ENCODE results near the gene BCL2L15. TPM values are rescaled to one million over a fixed set of nuclear protein-coding genes. Genes with fewer than 3 reads are reported as not detected.

BCL2L15 gene
- total RNA-seq, 1 donor from 2014 or later = 1.0 TPM

DNA sequence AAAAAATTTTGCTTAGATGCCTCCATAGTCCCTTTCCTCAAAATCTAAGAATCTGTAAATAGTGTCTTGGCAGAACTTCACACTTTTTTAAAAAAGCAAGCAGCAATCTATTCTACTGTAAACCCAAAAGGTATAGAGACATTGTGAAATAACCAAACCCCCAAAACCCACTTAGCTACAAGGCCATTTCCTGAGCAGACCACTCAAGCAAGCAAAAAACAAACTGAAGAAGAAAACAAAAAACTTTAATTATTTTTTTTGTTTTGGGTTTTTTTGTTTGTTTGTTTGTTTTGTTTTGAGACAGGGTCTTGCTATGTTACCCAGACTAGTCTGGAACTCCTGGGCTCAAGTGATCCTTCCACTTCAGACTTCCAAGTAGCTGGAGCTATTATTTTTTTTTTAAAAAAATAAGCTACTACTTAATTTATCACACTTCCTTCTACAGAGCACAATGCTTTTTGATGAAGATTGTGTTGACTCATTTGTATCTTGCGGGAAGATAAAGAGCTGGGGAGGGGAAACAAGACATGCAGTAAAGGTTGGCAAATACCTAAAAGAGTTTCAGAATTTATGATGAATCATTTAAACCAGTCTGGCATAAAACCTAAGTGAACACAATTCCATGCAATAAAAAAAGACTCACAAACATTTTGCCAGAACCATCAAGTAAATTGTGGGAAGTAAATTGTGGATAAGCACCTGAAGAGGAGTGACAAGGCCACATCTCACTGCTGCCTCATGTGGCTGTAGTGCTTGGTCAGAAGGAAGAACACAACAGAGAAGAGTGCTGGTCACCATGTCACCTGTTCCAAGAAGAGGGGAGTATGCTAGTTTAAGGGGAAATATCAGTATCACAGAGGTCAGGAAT, 13.1 kb downstream of the BCL2L15 start:
- DNase-seq = peak; percentile 70
- Mint-ChIP-seq H3K36me3 (ENCODE audit: low read depth) (peaks cover 12% of the 10 kb centered on the region), H3K4me3 (peak overlapping the region; percentile 59), H3K27ac (peak overlapping the region; percentile 87), H3K9me3 (no peaks in the 10 kb centered on the region), H3K4me1 (peaks cover 54% of the 10 kb centered on the region), H3K27me3 (peaks cover 2% of the 10 kb centered on the region)
- intact Hi-C loops (cut with micrococcal nuclease) = loop anchor here (2.0 to 5.0 kb wide), 2 partner anchors 17 to 37 kb away; no protein-coding TSS in a partner anchor

DNA sequence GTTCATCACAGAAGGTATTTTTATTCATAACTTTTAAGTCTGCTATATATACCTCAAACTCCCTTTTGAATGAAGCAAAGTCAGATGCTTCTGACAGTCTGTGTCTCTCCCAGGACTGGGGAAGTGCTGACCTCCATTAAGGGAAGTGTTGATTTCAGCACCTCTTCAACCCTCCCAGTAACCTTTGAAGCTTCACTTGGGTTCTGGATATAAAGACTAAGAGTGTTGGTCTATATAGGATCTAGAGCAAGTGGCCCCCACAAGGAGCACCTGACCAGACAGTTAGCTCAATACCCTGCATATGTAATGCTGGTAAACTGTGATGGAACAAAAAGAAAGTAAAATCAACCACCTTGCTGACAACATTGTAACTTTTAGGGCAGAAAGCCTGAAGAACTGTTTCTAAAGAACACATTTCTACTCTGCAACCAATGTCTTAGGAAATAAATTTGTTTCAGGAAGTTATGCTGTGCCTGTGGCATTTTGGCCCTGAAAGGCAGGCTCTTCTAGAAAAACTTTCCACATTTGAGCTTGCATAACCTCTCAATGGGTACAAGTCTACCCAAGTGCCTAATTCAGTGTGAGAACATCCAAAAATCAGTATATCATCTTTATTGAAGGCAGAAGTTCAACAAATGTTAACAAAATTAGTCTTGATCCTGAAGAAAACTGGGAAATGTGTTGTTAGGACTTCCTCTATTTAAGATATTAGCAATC, 15.0 kb downstream of the BCL2L15 start:
- peaks cover 59% of the 10 kb centered on the region for H3K4me1 Mint-ChIP-seq
- peaks cover 2% of the 10 kb centered on the region for H3K27me3 Mint-ChIP-seq
- peak; percentile 80 for DNase-seq
- peak overlapping the region; percentile 94 for H3K4me3 Mint-ChIP-seq
- H3K9me3 Mint-ChIP-seq = no peaks in the 10 kb centered on the region
- peak overlapping the region; percentile 96 for H3K27ac Mint-ChIP-seq
- peaks cover 26% of the 10 kb centered on the region for H3K36me3 Mint-ChIP-seq (ENCODE audit: low read depth)
- intact Hi-C loops (cut with micrococcal nuclease) = loop anchor here (5.0 kb wide), 1 partner anchor 35 kb away; no protein-coding TSS in a partner anchor

DNA sequence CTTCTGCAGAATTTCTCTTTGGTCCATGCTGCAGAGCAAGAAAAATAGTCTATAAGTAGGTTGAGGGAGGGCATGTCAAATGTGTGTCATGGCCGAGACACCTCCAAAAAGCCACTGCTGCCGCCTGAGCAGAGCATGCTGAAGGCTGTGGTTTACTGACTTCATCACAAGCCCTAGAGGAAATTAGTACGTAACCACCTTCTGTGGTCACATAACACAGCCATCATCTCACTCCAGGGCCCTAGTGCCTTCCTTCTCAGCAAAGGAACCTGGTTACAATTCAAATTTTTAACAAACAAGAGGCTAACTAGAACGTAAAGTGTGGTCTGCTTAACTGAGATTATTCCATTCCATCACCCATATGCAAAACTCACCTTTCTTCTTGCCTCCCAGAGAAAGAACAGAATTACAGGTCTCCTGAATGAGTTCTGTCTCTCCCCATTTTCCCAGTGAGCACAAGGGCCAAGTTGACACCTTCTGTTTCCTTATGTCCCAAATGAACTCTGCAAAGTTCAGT, 15.7 kb downstream of the BCL2L15 start, which contains the start of gene PTPN22:
Gene PTPN22, minus strand, starts transcription at position 116 of the 517 bp plus-strand sequence.
- DNase-seq = peak; percentile 95
- Mint-ChIP-seq H3K36me3 (ENCODE audit: low read depth) (peaks cover 29% of the 10 kb centered on the region), H3K9me3 (no peaks in the 10 kb centered on the region), H3K27me3 (peaks cover 2% of the 10 kb centered on the region), H3K4me1 (peaks cover 63% of the 10 kb centered on the region), H3K4me3 (peak within 1 kb of the TSS; percentile 94), H3K27ac (peak within 1 kb of the TSS; percentile 96)
- intact Hi-C loops (cut with micrococcal nuclease) = loop anchor here (1.0 to 5.0 kb wide), 4 partner anchors 34 to 59 kb away; partner anchors contain the start of genes DCLRE1B and RSBN1

DNA sequence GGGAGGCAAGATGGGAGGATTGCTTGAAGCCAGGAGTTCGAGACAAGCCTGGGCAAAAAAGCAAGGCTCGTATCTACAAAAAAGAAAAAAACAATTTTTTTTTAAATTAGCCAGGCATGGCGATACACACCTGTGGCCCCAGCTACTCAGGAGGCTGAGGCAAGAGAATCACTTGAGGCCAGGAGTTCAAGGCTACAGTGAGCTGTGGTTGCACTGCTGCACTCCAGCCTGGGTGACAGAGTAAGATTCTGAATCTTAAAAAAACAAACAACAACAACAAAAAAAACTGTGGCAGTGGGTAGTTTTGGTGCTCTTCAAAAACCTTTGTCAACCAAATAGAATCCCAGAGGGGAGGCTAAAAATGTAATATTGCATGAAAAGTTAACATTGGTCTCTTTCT, 16.6 kb downstream of the BCL2L15 start:
- peak; percentile 77 for DNase-seq
- peaks cover 35% of the 10 kb centered on the region for H3K36me3 Mint-ChIP-seq (ENCODE audit: low read depth)
- peaks cover 62% of the 10 kb centered on the region for H3K4me1 Mint-ChIP-seq
- H3K27me3 Mint-ChIP-seq = peaks cover 2% of the 10 kb centered on the region
- H3K4me3 Mint-ChIP-seq = peak overlapping the region; percentile 94
- intact Hi-C loops (cut with micrococcal nuclease) = loop anchor here (1.0 to 5.0 kb wide), 4 partner anchors 33 to 60 kb away; partner anchors contain the start of genes DCLRE1B and RSBN1
- peak overlapping the region; percentile 95 for H3K27ac Mint-ChIP-seq
- H3K9me3 Mint-ChIP-seq = no peaks in the 10 kb centered on the region

DNA sequence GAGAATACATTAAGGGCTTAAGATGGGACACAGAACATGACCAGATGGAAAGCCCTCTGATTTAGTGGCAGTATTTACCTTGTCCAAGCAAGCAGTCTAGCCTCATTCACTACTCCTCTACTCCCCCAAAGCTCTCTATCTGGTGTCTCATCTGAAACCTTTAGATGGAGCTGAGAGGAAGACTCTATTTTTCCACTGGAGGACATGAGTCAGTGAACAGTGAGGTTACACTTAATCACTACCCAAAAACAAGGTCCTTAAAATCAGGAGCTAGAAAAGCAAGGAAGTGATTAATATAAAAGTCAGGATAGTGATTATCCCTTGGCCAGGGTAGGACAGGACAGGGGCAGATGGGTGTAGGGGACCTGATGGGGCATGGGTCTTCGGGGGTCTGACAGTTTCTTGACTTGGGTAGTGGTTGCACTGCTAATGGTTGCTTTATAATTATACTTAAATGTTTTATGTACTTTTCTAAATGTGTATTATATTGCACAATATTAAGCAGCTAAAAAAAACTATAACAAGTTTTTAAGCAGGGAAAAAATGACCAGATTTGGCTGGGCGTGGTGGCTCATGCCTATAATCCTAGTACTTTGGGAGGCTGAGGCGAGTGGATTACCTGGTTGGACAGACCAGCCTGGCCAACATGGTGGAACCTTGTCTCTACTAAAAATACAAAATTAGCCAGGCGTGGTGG, 18.8 kb downstream of the BCL2L15 start:
- intact Hi-C loops (cut with micrococcal nuclease) = no loop called here
- peak; percentile 65 for DNase-seq
- Mint-ChIP-seq H3K4me3 (peak overlapping the region; percentile 94), H3K27me3 (peaks cover 2% of the 10 kb centered on the region), H3K9me3 (no peaks in the 10 kb centered on the region), H3K4me1 (peaks cover 52% of the 10 kb centered on the region), H3K27ac (peak overlapping the region; percentile 95), H3K36me3 (ENCODE audit: low read depth) (peaks cover 51% of the 10 kb centered on the region)

DNA sequence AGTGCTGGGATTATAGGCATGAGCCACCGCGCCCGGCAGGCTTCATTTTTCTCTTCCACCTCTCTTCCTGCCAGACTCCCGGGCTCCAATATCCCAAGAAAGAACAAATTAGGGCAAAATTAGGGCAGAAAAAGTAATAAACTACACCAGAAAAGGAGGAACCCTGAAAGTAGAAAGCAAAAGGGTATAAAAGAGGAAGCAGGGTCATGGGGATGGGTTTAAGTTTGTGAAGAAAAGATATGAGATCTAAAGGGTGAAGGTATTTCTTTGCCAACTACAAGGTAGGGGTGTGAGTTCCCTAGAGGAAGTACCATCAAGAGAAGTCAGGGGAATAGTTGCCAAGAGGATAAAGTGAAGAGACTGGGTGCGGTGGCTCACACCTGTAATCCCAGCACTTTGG, 25.7 kb downstream of the BCL2L15 start:
- no peak overlapping the region for H3K4me3 Mint-ChIP-seq
- no peak for DNase-seq
- H3K27ac Mint-ChIP-seq = peak overlapping the region; percentile 73
- intact Hi-C loops (cut with micrococcal nuclease) = no loop called here
- H3K4me1 Mint-ChIP-seq = peaks cover 42% of the 10 kb centered on the region
- H3K27me3 Mint-ChIP-seq = no peaks in the 10 kb centered on the region
- peaks cover 58% of the 10 kb centered on the region for H3K36me3 Mint-ChIP-seq (ENCODE audit: low read depth)
- H3K9me3 Mint-ChIP-seq = no peaks in the 10 kb centered on the region

DNA sequence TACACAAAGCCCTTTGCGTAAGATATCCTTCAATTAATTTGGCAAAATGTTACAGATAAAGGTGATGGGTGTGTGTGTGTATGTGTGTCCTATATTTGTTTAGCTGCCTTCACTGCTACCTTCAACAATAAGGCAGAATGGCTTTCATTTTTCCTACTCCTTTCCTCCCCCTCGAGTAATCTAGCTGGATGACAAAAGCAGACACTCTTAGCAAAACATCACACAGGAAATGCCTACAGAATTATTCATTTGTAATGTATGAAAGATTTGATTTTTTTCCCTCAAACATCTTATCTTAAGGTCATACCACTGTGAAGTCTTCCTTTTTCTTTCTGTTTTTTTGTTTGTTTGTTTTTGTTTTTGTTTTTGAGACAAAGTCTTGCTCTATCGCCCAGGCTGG, 26.5 kb downstream of the BCL2L15 start:
- Mint-ChIP-seq H3K27me3 (no peaks in the 10 kb centered on the region), H3K9me3 (no peaks in the 10 kb centered on the region), H3K27ac (peak overlapping the region; percentile 42), H3K4me1 (peaks cover 44% of the 10 kb centered on the region), H3K4me3 (no peak overlapping the region), H3K36me3 (ENCODE audit: low read depth) (peaks cover 61% of the 10 kb centered on the region)
- intact Hi-C loops (cut with micrococcal nuclease) = no loop called here
- DNase-seq = peak; percentile 45

DNA sequence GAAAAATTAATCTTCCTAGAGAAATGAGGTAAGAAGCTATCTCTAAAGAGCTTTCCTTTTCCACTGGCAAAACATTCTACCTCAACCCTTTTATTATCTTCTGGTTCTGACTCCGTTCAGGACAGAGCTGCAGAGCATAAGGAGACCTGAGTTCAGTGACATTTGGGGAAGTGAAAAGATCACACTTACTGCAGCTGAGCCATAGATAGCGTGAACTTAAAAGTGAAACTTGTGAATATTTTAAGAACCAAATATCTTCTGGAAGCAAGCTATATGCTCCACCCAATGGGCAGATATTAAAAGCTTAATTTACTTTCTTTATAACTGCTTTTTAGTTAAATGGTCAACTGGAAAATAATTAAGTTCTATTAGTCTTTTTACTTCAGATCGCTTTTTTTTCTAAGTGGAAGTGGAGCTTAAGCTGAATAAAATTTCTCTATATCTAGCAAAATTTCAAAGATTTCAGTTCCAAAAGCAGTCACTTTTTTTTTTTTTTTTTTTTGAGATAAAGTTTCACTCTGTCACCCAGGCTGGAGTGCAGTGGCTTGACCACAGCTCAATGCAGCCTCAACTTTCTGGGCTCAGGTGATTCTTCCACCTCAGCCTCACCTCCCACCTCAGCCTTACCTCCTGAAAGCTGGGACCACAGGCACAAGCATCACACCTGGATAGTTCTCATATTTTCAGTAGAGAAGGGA, 27.8 kb downstream of the BCL2L15 start:
- peak; percentile 49 for DNase-seq
- H3K4me3 Mint-ChIP-seq = peak overlapping the region; percentile 37
- H3K27ac Mint-ChIP-seq = peak overlapping the region; percentile 65
- H3K36me3 Mint-ChIP-seq (ENCODE audit: low read depth) = peaks cover 63% of the 10 kb centered on the region
- no peaks in the 10 kb centered on the region for H3K27me3 Mint-ChIP-seq
- H3K9me3 Mint-ChIP-seq = no peaks in the 10 kb centered on the region
- intact Hi-C loops (cut with micrococcal nuclease) = no loop called here
- peaks cover 46% of the 10 kb centered on the region for H3K4me1 Mint-ChIP-seq

DNA sequence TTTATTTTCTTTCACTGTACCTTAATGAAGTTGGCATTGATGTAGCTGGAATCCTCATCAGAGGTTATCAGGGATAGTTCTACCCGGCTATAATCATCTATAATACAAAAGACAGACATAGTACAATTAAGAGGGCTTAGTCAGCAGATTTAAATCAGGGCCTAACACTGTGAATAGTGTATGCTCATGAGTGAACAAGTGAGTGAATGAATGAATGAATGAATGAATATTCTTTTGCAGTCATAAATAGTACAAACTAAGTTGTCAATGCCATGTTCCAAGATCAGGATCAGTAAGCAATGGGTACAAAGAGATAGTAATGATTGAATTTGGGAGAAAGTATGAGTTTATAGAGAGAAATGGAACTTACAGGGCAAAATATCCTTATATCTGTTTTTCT, 28.4 kb downstream of the BCL2L15 start:
- peaks cover 63% of the 10 kb centered on the region for H3K36me3 Mint-ChIP-seq (ENCODE audit: low read depth)
- H3K9me3 Mint-ChIP-seq = peaks cover 5% of the 10 kb centered on the region
- H3K27ac Mint-ChIP-seq = peak overlapping the region; percentile 73
- no peak for DNase-seq
- H3K4me3 Mint-ChIP-seq = no peak overlapping the region
- H3K4me1 Mint-ChIP-seq = peaks cover 51% of the 10 kb centered on the region
- H3K27me3 Mint-ChIP-seq = no peaks in the 10 kb centered on the region
- intact Hi-C loops (cut with micrococcal nuclease) = no loop called here

DNA sequence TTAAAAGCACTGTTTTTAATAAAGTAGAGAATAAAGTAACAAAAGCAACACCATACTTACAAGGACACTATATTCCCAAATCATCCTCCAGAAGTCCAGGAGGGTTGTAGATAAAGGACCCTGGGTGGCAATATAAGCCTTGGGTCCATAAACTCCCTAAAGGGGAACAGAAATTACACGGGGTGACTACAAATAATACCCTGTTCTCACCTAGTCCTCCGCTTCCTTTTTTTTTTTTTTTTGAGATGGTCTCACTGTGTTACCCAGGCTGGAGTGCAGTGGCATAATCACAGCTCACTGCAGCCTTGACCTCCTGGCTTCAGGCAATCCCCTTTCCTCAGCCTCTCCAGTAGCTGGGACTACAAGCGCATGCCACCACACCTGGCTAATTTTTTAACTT, 29.0 kb downstream of the BCL2L15 start:
- Mint-ChIP-seq H3K27me3 (no peaks in the 10 kb centered on the region), H3K4me1 (peaks cover 50% of the 10 kb centered on the region), H3K27ac (no peak overlapping the region), H3K36me3 (ENCODE audit: low read depth) (peaks cover 61% of the 10 kb centered on the region), H3K4me3 (no peak overlapping the region), H3K9me3 (peaks cover 5% of the 10 kb centered on the region)
- intact Hi-C loops (cut with micrococcal nuclease) = no loop called here
- no peak for DNase-seq

DNA sequence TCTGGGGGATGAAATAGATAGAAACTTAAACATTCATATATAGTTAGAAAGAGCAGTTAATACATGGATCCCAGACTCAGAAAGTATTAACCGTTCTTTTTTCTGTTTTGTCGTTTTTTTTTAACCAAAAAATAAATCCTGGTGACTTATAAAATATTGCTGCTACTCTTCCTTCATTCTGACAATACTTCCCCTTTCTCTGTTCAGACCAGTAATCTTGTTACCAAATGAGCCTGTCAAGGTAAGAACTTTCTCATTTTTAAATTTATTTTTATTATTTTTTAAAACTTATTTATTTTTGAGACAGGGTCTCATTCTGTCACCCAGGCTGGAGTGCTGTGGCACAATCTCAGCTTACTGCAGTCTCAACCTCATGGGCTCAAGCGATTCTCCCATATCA, 29.6 kb downstream of the BCL2L15 start:
- Mint-ChIP-seq H3K36me3 (ENCODE audit: low read depth) (peaks cover 57% of the 10 kb centered on the region), H3K4me3 (no peak overlapping the region), H3K27ac (no peak overlapping the region), H3K9me3 (peaks cover 5% of the 10 kb centered on the region), H3K4me1 (peaks cover 46% of the 10 kb centered on the region), H3K27me3 (no peaks in the 10 kb centered on the region)
- intact Hi-C loops (cut with micrococcal nuclease) = no loop called here
- no peak for DNase-seq

DNA sequence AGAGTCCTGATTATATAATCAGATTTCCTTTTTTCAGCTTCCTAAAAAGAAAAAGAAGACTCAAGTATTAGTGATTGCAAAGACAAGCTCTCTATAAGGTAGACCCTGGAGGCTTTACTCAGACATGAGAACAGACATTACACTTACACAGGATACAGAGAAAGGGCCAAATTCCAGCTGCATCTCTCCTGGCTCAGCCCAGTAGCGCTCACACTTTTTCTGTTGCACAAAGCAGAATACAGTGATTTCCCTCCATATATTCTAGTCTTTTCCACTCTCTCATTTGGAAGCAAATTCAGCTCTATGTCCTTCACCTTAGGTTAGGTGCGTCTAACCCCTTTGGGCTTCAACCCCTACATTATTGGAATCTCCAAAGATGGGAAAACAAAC, 31.0 kb downstream of the BCL2L15 start:
- Mint-ChIP-seq H3K9me3 (peaks cover 5% of the 10 kb centered on the region), H3K27ac (peak overlapping the region; percentile 16), H3K4me3 (no peak overlapping the region), H3K36me3 (ENCODE audit: low read depth) (peaks cover 57% of the 10 kb centered on the region), H3K27me3 (no peaks in the 10 kb centered on the region), H3K4me1 (peaks cover 38% of the 10 kb centered on the region)
- intact Hi-C loops (cut with micrococcal nuclease) = no loop called here
- DNase-seq = no peak

Data from activated CD4-positive, alpha-beta T cell treated with anti-CD3 and anti-CD28 coated beads, Interleukin-2, amount 10 ng/mL, durations not matched to agents 24 days and 14 days (primary cell).